WTC11 (cell line): ENCODE results near the gene INPP5A. TPM values are rescaled to one million over a fixed set of nuclear protein-coding genes. Genes with fewer than 3 reads are reported as not detected.

Source experiments
- ATAC-seq: fragments of 200-7000 bp; cut with Tn5 transposase; 2 replicates; pipeline ENCODE4 v1.10.0; 2021; ENCODE audit warnings: mild to moderate bottlenecking, moderate library complexity
- CTCF ChIA-PET: fragments of 300-600 bp; sonication (Branson Sonifier 250); formaldehyde crosslinking; loops from one replicate; lab custom pipeline; 2021; ENCODE audit warnings: antibody characterized with exemption; lab: Charles Lee
- POLR2A ChIA-PET: fragments of 350-600 bp; sonication (Branson Sonifier 250); formaldehyde crosslinking; loops from one replicate; lab custom pipeline; 2021; ENCODE audit warnings: antibody characterized with exemption; lab: Charles Lee
- DNase-seq: peaks from one replicate; pipeline ENCODE4 v3.0.0; 2021; ENCODE audit warnings: low spot score
- H3K27ac Mint-ChIP-seq: 2 replicates; pipeline ENCODE4 v1.8.0; 2021; ENCODE audit warnings: mixed read lengths
- H3K27me3 Mint-ChIP-seq: 2 replicates; pipeline ENCODE4 v1.8.0; 2021; ENCODE audit warnings: low read depth, mild to moderate bottlenecking, moderate library complexity, mixed read lengths
- H3K36me3 Mint-ChIP-seq: 2 replicates; pipeline ENCODE4 v1.8.0; 2021; ENCODE audit warnings: mixed read lengths
- H3K4me1 Mint-ChIP-seq: 2 replicates; pipeline ENCODE4 v1.8.0; 2022; ENCODE audit warnings: mixed read lengths
- H3K4me3 Mint-ChIP-seq: 2 replicates; pipeline ENCODE4 v1.8.0; 2021; ENCODE audit warnings: mild to moderate bottlenecking, moderate library complexity, mixed read lengths
- H3K9me3 Mint-ChIP-seq: 2 replicates; pipeline ENCODE4 v1.8.0; 2021; ENCODE audit warnings: mixed read lengths
- ATF1 ChIP-seq: sonication (generic); formaldehyde crosslinking; IDR thresholded peaks from 2 replicates; pipeline ENCODE4 v1.8.1; 2023; ENCODE audit warnings: mild to moderate bottlenecking, moderate library complexity, missing genetic modification reagents
- CBFB ChIP-seq: sonication (generic); formaldehyde crosslinking; IDR thresholded peaks from 2 replicates; pipeline ENCODE4 v1.8.1; 2022; ENCODE audit warnings: mild to moderate bottlenecking, low read depth, missing genetic modification reagents
- E2F5 ChIP-seq: sonication (generic); formaldehyde crosslinking; IDR thresholded peaks from 2 replicates; pipeline ENCODE4 v1.8.1; 2022; ENCODE audit warnings: mild to moderate bottlenecking, moderate library complexity, missing genetic modification reagents
- JUN ChIP-seq: sonication (generic); formaldehyde crosslinking; IDR thresholded peaks from 2 replicates; pipeline ENCODE4 v1.8.0; 2023; ENCODE audit warnings: mild to moderate bottlenecking, missing genetic modification reagents
- NR3C1 ChIP-seq: sonication (generic); formaldehyde crosslinking; conservative IDR thresholded peaks from 2 replicates; pipeline ENCODE4 v1.8.1; 2023; ENCODE audit warnings: low read depth, mild to moderate bottlenecking, missing genetic modification reagents
- PRDM15 ChIP-seq: sonication (generic); formaldehyde crosslinking; IDR thresholded peaks from 2 replicates; pipeline ENCODE4 v1.8.0; 2022; ENCODE audit warnings: missing genetic modification reagents
- PRRX2 ChIP-seq: fragments of 250-450 bp; sonication (Bioruptor Pico); IDR thresholded peaks from 2 replicates; pipeline ENCODE4 v1.8.0; 2021; ENCODE audit warnings: mild to moderate bottlenecking
- SP1 ChIP-seq: sonication (generic); formaldehyde crosslinking; conservative IDR thresholded peaks from 2 replicates; pipeline ENCODE4 v1.8.1; 2022; ENCODE audit warnings: missing genetic modification reagents
- TEAD4 ChIP-seq: sonication (generic); formaldehyde crosslinking; IDR thresholded peaks from 2 replicates; pipeline ENCODE4 v1.8.0; 2022; ENCODE audit warnings: mild to moderate bottlenecking, missing genetic modification reagents
- ZBTB21 ChIP-seq: sonication (generic); formaldehyde crosslinking; IDR thresholded peaks from 2 replicates; pipeline ENCODE4 v1.8.1; 2023; ENCODE audit warnings: mild to moderate bottlenecking, missing genetic modification reagents, borderline replicate concordance
- ZBTB43 ChIP-seq: sonication (generic); formaldehyde crosslinking; IDR thresholded peaks from 2 replicates; pipeline ENCODE4 v1.8.1; 2023; ENCODE audit warnings: mild to moderate bottlenecking, missing genetic modification reagents
- total RNA-seq: library from RNA; stranded (reverse); gene quantifications from 3 replicates; pipeline ENCODE4 v1.2.3, GENCODE V29; 2021
- TF ChIP-seq, protein P1 (sequence below): sonication (generic); formaldehyde crosslinking; IDR thresholded peaks from 2 replicates; pipeline ENCODE4 v1.8.1; 2023; ENCODE audit warnings: mild to moderate bottlenecking, missing genetic modification reagents, moderate library complexity
- TF ChIP-seq, protein P2 (sequence below): sonication (generic); formaldehyde crosslinking; IDR thresholded peaks from 2 replicates; pipeline ENCODE4 v1.8.0; 2022; ENCODE audit warnings: mild to moderate bottlenecking, missing genetic modification reagents
- TF ChIP-seq, protein P3 (sequence below): sonication (generic); formaldehyde crosslinking; IDR thresholded peaks from 2 replicates; pipeline ENCODE4 v1.8.1; 2023; ENCODE audit warnings: mild to moderate bottlenecking, missing genetic modification reagents
- TF ChIP-seq, protein P4 (sequence below): sonication (generic); formaldehyde crosslinking; conservative IDR thresholded peaks from 2 replicates; pipeline ENCODE4 v1.8.1; 2023; ENCODE audit warnings: mild to moderate bottlenecking, low read depth, missing genetic modification reagents, moderate library complexity

The INPP5A gene
- total RNA-seq, 1 experiment from 2014 or later, result 22.1 TPM

- Mint-ChIP-seq H3K4me1 (no peaks in the 10 kb centered on the region), H3K36me3 (no peaks in the 10 kb centered on the region), H3K27ac (no peak overlapping the region), H3K9me3 (no peaks in the 10 kb centered on the region), H3K27me3 (no peaks in the 10 kb centered on the region), H3K4me3 (no peak overlapping the region)
- TF ChIP-seq ZBTB21 (CRISPR knock-in tag) (no peak), CBFB (CRISPR knock-in tag) (no peak)
- ATAC-seq (no peak), DNase-seq (no peak)
- ChIA-PET CTCF (no interaction called here), POLR2A (no interaction called here)
Measured at GRCh38 chr10:132728741-132729140, 191.2 kb downstream of the INPP5A start.

DNA sequence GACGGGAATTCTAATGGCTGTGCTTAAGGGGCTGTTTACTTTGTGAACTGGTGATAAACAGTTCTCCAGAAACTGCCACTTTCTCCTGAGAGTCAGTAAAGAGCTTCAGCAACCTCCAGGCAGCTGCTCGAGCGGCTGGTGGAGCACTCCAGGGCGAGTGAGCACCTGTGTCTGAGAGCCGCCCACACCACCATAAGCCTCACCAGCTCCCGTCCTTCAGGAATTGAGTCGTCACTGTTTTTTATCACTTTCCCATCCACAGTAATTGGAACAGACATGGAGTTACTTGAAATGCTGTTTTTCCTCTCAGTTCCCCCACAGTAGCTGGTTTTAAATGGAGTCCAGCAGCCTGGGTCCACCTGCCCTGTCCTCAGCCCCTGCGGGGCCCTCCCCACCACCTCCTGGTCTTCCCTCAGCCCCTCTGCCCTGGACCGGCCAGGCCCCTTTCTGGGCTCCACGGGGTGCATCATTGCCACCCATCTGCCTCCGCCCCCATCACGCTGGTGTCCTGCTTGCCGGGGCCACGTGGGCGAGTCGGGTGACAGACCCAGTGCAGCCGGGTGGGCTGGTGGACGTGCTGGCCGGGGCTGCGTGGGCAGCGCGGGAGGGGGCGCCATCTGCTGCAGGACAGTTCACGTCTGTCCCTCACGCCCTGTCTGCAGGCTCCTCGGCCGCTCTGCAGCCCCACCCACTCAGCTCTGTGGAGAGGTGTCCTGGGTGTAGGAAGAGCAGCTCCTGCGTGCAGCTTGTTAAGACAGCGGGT lies 192.4 kb downstream of the INPP5A start:
- H3K27ac Mint-ChIP-seq, result no peak overlapping the region
- no peak for DNase-seq
- H3K9me3 Mint-ChIP-seq, result no peaks in the 10 kb centered on the region
- no peak overlapping the region for H3K4me3 Mint-ChIP-seq
- ChIA-PET CTCF (no interaction called here), POLR2A (no interaction called here)
- ATAC-seq, result no peak
- no peaks in the 10 kb centered on the region for H3K36me3 Mint-ChIP-seq
- no peaks in the 10 kb centered on the region for H3K4me1 Mint-ChIP-seq
- no peaks in the 10 kb centered on the region for H3K27me3 Mint-ChIP-seq
- TF ChIP-seq, protein P1, sequence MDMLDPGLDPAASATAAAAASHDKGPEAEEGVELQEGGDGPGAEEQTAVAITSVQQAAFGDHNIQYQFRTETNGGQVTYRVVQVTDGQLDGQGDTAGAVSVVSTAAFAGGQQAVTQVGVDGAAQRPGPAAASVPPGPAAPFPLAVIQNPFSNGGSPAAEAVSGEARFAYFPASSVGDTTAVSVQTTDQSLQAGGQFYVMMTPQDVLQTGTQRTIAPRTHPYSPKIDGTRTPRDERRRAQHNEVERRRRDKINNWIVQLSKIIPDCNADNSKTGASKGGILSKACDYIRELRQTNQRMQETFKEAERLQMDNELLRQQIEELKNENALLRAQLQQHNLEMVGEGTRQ (CRISPR knock-in tag), result no peak
- TF ChIP-seq, protein P2, sequence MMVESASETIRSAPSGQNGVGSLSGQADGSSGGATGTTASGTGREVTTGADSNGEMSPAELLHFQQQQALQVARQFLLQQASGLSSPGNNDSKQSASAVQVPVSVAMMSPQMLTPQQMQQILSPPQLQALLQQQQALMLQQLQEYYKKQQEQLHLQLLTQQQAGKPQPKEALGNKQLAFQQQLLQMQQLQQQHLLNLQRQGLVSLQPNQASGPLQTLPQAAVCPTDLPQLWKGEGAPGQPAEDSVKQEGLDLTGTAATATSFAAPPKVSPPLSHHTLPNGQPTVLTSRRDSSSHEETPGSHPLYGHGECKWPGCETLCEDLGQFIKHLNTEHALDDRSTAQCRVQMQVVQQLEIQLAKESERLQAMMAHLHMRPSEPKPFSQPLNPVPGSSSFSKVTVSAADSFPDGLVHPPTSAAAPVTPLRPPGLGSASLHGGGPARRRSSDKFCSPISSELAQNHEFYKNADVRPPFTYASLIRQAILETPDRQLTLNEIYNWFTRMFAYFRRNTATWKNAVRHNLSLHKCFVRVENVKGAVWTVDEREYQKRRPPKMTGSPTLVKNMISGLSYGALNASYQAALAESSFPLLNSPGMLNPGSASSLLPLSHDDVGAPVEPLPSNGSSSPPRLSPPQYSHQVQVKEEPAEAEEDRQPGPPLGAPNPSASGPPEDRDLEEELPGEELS (CRISPR knock-in tag), result no peak
- TF ChIP-seq NR3C1 (CRISPR knock-in tag), result no peak
- TF ChIP-seq, protein P3, sequence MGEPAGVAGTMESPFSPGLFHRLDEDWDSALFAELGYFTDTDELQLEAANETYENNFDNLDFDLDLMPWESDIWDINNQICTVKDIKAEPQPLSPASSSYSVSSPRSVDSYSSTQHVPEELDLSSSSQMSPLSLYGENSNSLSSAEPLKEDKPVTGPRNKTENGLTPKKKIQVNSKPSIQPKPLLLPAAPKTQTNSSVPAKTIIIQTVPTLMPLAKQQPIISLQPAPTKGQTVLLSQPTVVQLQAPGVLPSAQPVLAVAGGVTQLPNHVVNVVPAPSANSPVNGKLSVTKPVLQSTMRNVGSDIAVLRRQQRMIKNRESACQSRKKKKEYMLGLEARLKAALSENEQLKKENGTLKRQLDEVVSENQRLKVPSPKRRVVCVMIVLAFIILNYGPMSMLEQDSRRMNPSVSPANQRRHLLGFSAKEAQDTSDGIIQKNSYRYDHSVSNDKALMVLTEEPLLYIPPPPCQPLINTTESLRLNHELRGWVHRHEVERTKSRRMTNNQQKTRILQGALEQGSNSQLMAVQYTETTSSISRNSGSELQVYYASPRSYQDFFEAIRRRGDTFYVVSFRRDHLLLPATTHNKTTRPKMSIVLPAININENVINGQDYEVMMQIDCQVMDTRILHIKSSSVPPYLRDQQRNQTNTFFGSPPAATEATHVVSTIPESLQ (CRISPR knock-in tag), result no peak
- no peak for TF ChIP-seq JUN (CRISPR knock-in tag)
- no peak for TF ChIP-seq PRDM15 (CRISPR knock-in tag)
- no peak for TF ChIP-seq SP1
- TF ChIP-seq ZBTB43, result no peak
- TF ChIP-seq PRRX2 (CRISPR knock-in tag), result no peak
- no peak for TF ChIP-seq ZBTB21 (CRISPR knock-in tag)
- TF ChIP-seq, protein P4, sequence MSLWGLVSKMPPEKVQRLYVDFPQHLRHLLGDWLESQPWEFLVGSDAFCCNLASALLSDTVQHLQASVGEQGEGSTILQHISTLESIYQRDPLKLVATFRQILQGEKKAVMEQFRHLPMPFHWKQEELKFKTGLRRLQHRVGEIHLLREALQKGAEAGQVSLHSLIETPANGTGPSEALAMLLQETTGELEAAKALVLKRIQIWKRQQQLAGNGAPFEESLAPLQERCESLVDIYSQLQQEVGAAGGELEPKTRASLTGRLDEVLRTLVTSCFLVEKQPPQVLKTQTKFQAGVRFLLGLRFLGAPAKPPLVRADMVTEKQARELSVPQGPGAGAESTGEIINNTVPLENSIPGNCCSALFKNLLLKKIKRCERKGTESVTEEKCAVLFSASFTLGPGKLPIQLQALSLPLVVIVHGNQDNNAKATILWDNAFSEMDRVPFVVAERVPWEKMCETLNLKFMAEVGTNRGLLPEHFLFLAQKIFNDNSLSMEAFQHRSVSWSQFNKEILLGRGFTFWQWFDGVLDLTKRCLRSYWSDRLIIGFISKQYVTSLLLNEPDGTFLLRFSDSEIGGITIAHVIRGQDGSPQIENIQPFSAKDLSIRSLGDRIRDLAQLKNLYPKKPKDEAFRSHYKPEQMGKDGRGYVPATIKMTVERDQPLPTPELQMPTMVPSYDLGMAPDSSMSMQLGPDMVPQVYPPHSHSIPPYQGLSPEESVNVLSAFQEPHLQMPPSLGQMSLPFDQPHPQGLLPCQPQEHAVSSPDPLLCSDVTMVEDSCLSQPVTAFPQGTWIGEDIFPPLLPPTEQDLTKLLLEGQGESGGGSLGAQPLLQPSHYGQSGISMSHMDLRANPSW (CRISPR knock-in tag), result no peak
- no peak for TF ChIP-seq E2F5 (CRISPR knock-in tag)
- no peak for TF ChIP-seq TEAD4
- TF ChIP-seq ATF1 (CRISPR knock-in tag), result no peak
